ENCODE results near the gene EEF1A2. TPM values are rescaled to one million over a fixed set of nuclear protein-coding genes. Genes with fewer than 3 reads are reported as not detected.

Gene EEF1A2
- total and polyA plus RNA-seq, 12 donors: 59.5 to 407 (median 139) TPM

- Histone ChIP-seq H3K4me1 (replicated peaks in 1 of 2) (no peaks in the 10 kb centered on the region), H3K27ac (peak overlapping the region in 1 of 5 donors; percentile 66), H3K36me3 (replicated peaks in 1 of 2) (no peaks in the 10 kb centered on the region), H3K9me3 (replicated peaks in 1 of 3) (no peaks in the 10 kb centered on the region), H3K27me3 (peaks cover 37% of the 10 kb centered on the region), H3K4me3 (no peak overlapping the region)
- 53 to 81% (median 73%) methylated on average over 2 to 12 of the region's 12 CpGs for WGBS, 4 donors
- DNase-seq: no peak
- intact Hi-C loops (cut with DNase I): no loop called here
- no peak for TF ChIP-seq POLR2A (IDR thresholded peaks at IDR 0.05)
Observed at GRCh38 chr20:63468421-63468820, 30.5 kb downstream of the EEF1A2 start.

- intact Hi-C loops (cut with DNase I): no loop called here
- Histone ChIP-seq H3K4me1 (replicated peaks in 1 of 2) (no peaks in the 10 kb centered on the region), H3K36me3 (replicated peaks in 1 of 2) (no peaks in the 10 kb centered on the region), H3K4me3 (no peak overlapping the region), H3K9me3 (replicated peaks in 1 of 3) (no peaks in the 10 kb centered on the region), H3K27ac (peak overlapping the region in 1 of 5 donors; percentile 66), H3K27me3 (peaks cover 32% of the 10 kb centered on the region)
- TF ChIP-seq POLR2A (IDR thresholded peaks at IDR 0.05): no peak
- TF ChIP-seq CTCF (IDR thresholded peaks at IDR 0.05): no peak
- WGBS, 4 donors: 64 to 74% (median 70%) methylated on average over 9 to 19 of the region's 19 CpGs
- DNase-seq: no peak
Observed at GRCh38 chr20:63467294-63468083, 31.4 kb downstream of the EEF1A2 start.

GRCh38 chr20:63466861-63467260 is 32.0 kb downstream of the EEF1A2 start:
- TF ChIP-seq CTCF (IDR thresholded peaks at IDR 0.05) (no peak), POLR2A (IDR thresholded peaks at IDR 0.05) (no peak)
- intact Hi-C loops (cut with DNase I): no loop called here
- Histone ChIP-seq H3K9me3 (replicated peaks in 1 of 3) (no peaks in the 10 kb centered on the region), H3K27me3 (peaks cover 27% of the 10 kb centered on the region), H3K4me1 (replicated peaks in 1 of 2) (no peaks in the 10 kb centered on the region), H3K4me3 (no peak overlapping the region), H3K36me3 (replicated peaks in 1 of 2) (no peaks in the 10 kb centered on the region), H3K27ac (no peak overlapping the region)
- DNase-seq: no peak
- 69 to 71% (median 70%) methylated on average over 16 to 17 of the region's 17 CpGs; no CpG with 5 or more reads in 1 of the 4 donors for WGBS, 4 donors

- Histone ChIP-seq H3K36me3 (replicated peaks in 1 of 2) (no peaks in the 10 kb centered on the region), H3K27me3 (peaks cover 22% of the 10 kb centered on the region), H3K4me3 (no peak overlapping the region), H3K27ac (no peak overlapping the region), H3K9me3 (replicated peaks in 1 of 3) (no peaks in the 10 kb centered on the region), H3K4me1 (replicated peaks in 1 of 2) (no peaks in the 10 kb centered on the region)
- intact Hi-C loops (cut with DNase I): no loop called here
- TF ChIP-seq CTCF (IDR thresholded peaks at IDR 0.05) (no peak), POLR2A (IDR thresholded peaks at IDR 0.05) (no peak)
- DNase-seq: no peak
- WGBS, 4 donors: 61 to 77% (median 74%) methylated on average over 17 to 55 of the region's 55 CpGs
Observed at GRCh38 chr20:63466250-63466825, 32.5 kb downstream of the EEF1A2 start.
